A549 (cell line): ENCODE results near the gene MLPH. TPM values are rescaled to one million over a fixed set of nuclear protein-coding genes. Genes with fewer than 3 reads are reported as not detected.

Source experiments
- ATAC-seq, 2 experiments: fragments of 200-7000 bp in 1 of 2; fragments of >200 bp in 1 of 2; cut with Nextera tagmentation in 1 of 2; cut with Tn5 transposase in 1 of 2; 3 replicates each; pipeline versions ENCODE4 v1.8.0 to v1.9.1; 2018 to 2020; ENCODE audit warnings: mild to moderate bottlenecking in 1 of 2, moderate library complexity in 1 of 2
- CTCF ChIA-PET: fragments of 300-600 bp; sonication (Branson Sonifier 250); formaldehyde crosslinking; extraction: SDS; loops from one replicate; lab custom pipeline; 2021; ENCODE audit warnings: antibody characterized with exemption, inconsistent platforms; lab: Yijun Ruan, JAX
- POLR2A ChIA-PET: fragments of 350-600 bp; formaldehyde crosslinking; extraction: SDS; loops from one replicate; lab custom pipeline; 2021; ENCODE audit warnings: antibody characterized with exemption, inconsistent platforms; lab: Yijun Ruan, JAX
- DNase-seq, 2 experiments: peaks; one replicate each; pipeline versions ENCODE4 v3.0.0 to v3.0.0-alpha.2; 2011 to 2016; ENCODE audit warnings: low read depth in 1 of 2, low spot score in 1 of 2
- FAIRE-seq: peaks from 2 replicates; lab custom pipeline; 2011; peaks lifted over from hg19 to GRCh38; lab: Jason Lieb, UNC
- H3K27ac ChIP-seq, 2 experiments: fragments of >200 bp; sonication (Bioruptor Twin); formaldehyde crosslinking; 3 replicates each; pipeline ENCODE4 v1.5.1; 2016 to 2017
- H3K4me1 ChIP-seq: fragments of >200 bp; sonication (Bioruptor Twin); formaldehyde crosslinking; 3 replicates; pipeline ENCODE4 v1.6.1; 2016
- H3K4me2 ChIP-seq: fragments of >200 bp; sonication (Bioruptor Twin); formaldehyde crosslinking; 3 replicates; pipeline ENCODE4 v1.6.1; 2016
- H3K4me3 ChIP-seq: fragments of >200 bp; sonication (Bioruptor Twin); formaldehyde crosslinking; 3 replicates; pipeline ENCODE4 v1.5.1; 2016
- H3K9me3 ChIP-seq: fragments of >200 bp; sonication (Bioruptor Twin); formaldehyde crosslinking; 3 replicates; pipeline ENCODE4 v1.6.1; 2016
- CBX8 ChIP-seq: fragments of 200-600 bp; sonication (generic); IDR thresholded peaks from 2 replicates; pipeline ENCODE4 v1.6.1; 2016
- FOSB ChIP-seq: fragments of 250-450 bp; sonication (Bioruptor Pico); IDR thresholded peaks from 2 replicates; pipeline ENCODE4 v1.5.0; 2020; ENCODE audit warnings: mild to moderate bottlenecking, moderate library complexity
- FOSL2 ChIP-seq, 2 experiments: fragments of 450-650 bp in 1 of 2; fragments of >200 bp in 1 of 2; sonication (Bioruptor Twin) in 1 of 2; formaldehyde crosslinking; IDR thresholded peaks; 2 replicates each; pipeline versions ENCODE4 v1.5.0 to v1.6.1; 2016 to 2020; ENCODE audit warnings: mild to moderate bottlenecking in 1 of 2, moderate library complexity in 1 of 2
- HDAC2 ChIP-seq: fragments of 200-600 bp; sonication (generic); IDR thresholded peaks from 2 replicates; pipeline ENCODE4 v1.6.1; 2016
- HMGXB4 ChIP-seq: fragments of 250-450 bp; sonication (Bioruptor Pico); IDR thresholded peaks from 2 replicates; pipeline ENCODE4 v1.5.0; 2021; ENCODE audit warnings: mild to moderate bottlenecking, moderate library complexity, borderline replicate concordance
- POLR2A ChIP-seq: IDR thresholded peaks from 2 replicates; pipeline ENCODE4 v1.6.1; 2012; ENCODE audit warnings: mild to moderate bottlenecking, low read length
- POLR2AphosphoS2 ChIP-seq: conservative IDR thresholded peaks from 2 replicates; pipeline ENCODE4 v1.6.1; 2012; ENCODE audit warnings: low read length, improper control_type of control experiment, inconsistent platforms
- RAD21 ChIP-seq, 2 experiments: fragments of >200 bp in 1 of 2; sonication (Bioruptor Twin) in 1 of 2; formaldehyde crosslinking in 1 of 2; IDR thresholded peaks in 1 of 2; conservative IDR thresholded peaks in 1 of 2; 2 replicates in 1 of 2; 3 replicates in 1 of 2; pipeline ENCODE4 v1.6.1; 2012 to 2018; ENCODE audit warnings: inconsistent platforms in 1 of 2
- RARB ChIP-seq: fragments of 250-450 bp; sonication (Bioruptor Pico); IDR thresholded peaks from 2 replicates; pipeline ENCODE4 v1.8.0; 2021; ENCODE audit warnings: mild to moderate bottlenecking, moderate library complexity
- RFX5 ChIP-seq: fragments of 450-650 bp; IDR thresholded peaks from 2 replicates; pipeline ENCODE4 v1.7.1; 2014; ENCODE audit warnings: antibody characterized with exemption, mild to moderate bottlenecking, moderate library complexity
- SREBF2 ChIP-seq: fragments of 450-650 bp; IDR thresholded peaks from 2 replicates; pipeline ENCODE4 v1.6.1; 2014; ENCODE audit warnings: mild to moderate bottlenecking, moderate library complexity
- USF2 ChIP-seq: fragments of 450-650 bp; IDR thresholded peaks from 2 replicates; pipeline ENCODE4 v1.6.1; 2014; ENCODE audit warnings: antibody characterized with exemption
- ZFP36 ChIP-seq: fragments of 450-650 bp; IDR thresholded peaks from 2 replicates; pipeline ENCODE4 v1.6.1; 2014; ENCODE audit warnings: borderline replicate concordance; ENCODE audit not compliant: partially characterized antibody
- WGBS: methylation state at CpG from one replicate; pipeline ENCODE4 v1.1.6; 2017; ENCODE audit errors: missing lambda C conversion rate; 5-methylcytosine and 5-hydroxymethylcytosine counted together
- polyA plus RNA-seq, 4 experiments: library from polyadenylated mRNA; depleted of rRNA in 3 of 4; stranded (reverse); fragments of >200 nt; fragmentation: RNase III in 1 of 4; extraction: RNeasy Plus Mini Kit Qiagen cat#74134 plus additional on column Dnase treatment in 1 of 4; gene quantifications; 2 replicates in 3 of 4; 3 replicates in 1 of 4; pipeline ENCODE4 v1.2.3, GENCODE V29; 2011 to 2017

MLPH gene
- polyA plus RNA-seq, 2 of the 4 experiments (the other 2 are of a cell fraction) = 218 to 350 TPM

DNA sequence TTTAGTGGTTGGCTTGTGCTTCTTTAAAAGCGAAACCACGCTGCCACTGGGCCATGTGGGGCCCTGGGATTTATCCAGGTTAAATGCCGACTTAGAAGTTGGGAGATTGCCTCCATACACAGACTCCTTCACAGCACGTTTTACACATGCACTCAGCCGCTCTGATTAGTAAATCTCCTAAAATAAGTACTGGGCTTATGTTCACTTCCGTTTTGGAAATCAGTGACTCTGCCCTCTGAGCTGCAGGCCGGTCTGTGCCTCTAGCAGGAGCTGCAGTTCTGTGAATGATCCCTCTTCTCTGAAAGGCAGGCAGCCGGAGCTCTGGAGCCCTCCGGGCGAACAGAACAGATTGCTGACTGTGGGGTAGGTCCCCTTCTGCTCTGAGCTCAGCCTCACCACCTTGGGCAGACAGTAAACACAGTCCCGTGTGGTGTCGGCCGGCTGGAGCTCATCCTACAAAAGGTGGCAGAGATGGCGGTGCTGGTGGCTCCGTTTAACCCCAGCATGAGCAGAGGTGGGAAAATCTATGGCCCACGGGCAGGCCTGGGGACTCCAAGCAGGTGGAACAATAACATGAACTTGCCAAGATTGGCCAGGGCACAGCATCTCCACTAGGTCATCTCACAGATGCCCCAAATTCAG lies 113.3 kb downstream of the MLPH start (continued):
- no peak for TF ChIP-seq HMGXB4 (CRISPR knock-in tag)

- CTCF ChIA-PET = interaction anchor here (1.3 to 4.4 kb wide), 5 partner anchors 29 to 480 kb away, joined by 3 to 19 read pairs (median 5); no protein-coding TSS in a partner anchor
- FAIRE-seq (no peak), ATAC-seq (peak in 1 of 2 experiments; percentile 41; a peak in 3 of 6 replicates)
Observed at GRCh38 chr2:237601453-237602116, 114.5 kb downstream of the MLPH start.

DNA sequence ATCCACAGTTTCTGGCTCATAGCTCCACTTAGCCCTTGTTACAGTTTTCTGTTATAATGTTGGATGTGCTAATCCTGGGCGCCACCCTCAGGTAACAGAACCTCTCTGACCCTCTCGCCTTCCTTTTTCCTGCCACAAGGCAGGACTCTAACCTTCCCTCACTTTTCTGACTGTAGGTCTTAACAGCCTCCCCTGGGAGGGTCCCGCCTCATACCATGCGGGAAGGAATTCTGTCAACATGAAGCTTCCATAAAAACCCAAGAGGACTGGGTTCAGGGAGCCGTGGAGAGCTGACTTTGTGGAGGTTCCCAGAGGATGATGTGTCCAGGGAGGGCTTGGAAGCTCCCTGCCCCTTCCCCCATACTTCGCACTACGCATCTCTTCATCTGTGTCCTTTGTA lies 115.4 kb downstream of the MLPH start:
- FAIRE-seq (no peak), DNase-seq (no peak), ATAC-seq (no peak)
- Histone ChIP-seq H3K4me1 (no peaks in the 10 kb centered on the region), H3K9me3 (no peaks in the 10 kb centered on the region), H3K4me2 (no peak overlapping the region), H3K27ac (no peak overlapping the region), H3K4me3 (no peak overlapping the region)
- POLR2A ChIA-PET = no interaction called here
- 83% methylated on average over 7 of the region's 7 CpGs for WGBS
- TF ChIP-seq HDAC2 (no peak), POLR2A (no peak), RAD21 (conservative IDR thresholded peaks at IDR 0.05 in 1 of 2, IDR thresholded peaks at IDR 0.05 in 1 of 2) (0 out of 5 replicates have a peak, but pooled peaks of 1 of the 2 experiments have one; percentile 6)
- CTCF ChIA-PET = interaction anchor here (0.9 to 4.4 kb wide), 4 partner anchors 30 to 481 kb away, joined by 3 to 19 read pairs (median 4); no protein-coding TSS in a partner anchor

More at GRCh38 chr2:237601453-237602116, 114.5 kb downstream of the MLPH start:
- no peak overlapping the region for H3K27ac ChIP-seq
- no peak for DNase-seq
- H3K4me1 ChIP-seq = no peaks in the 10 kb centered on the region
- POLR2A ChIA-PET = no interaction called here
- WGBS = 80% methylated on average over 14 of the region's 14 CpGs
- TF ChIP-seq CBX8 (no peak), FOSB (CRISPR knock-in tag) (no peak), SREBF2 (no peak), RARB (no peak)
- H3K4me3 ChIP-seq = no peak overlapping the region
- H3K9me3 ChIP-seq = no peaks in the 10 kb centered on the region
- H3K4me2 ChIP-seq = no peak overlapping the region

- no peak for ATAC-seq
- WGBS = 80% methylated on average over 13 of the region's 13 CpGs
- no peak overlapping the region for H3K4me2 ChIP-seq
- ChIA-PET POLR2A (no interaction called here), CTCF (interaction anchor here (0.9 to 4.4 kb wide), 2 partner anchors 31 to 35 kb away, joined by 3 to 19 read pairs; no protein-coding TSS in a partner anchor)
- H3K4me3 ChIP-seq = no peak overlapping the region
- H3K9me3 ChIP-seq = no peaks in the 10 kb centered on the region
- TF ChIP-seq FOSL2 (IDR thresholded peaks at IDR 0.05) (no peak), FOSL2 (CRISPR knock-in tag; IDR thresholded peaks at IDR 0.05) (no peak), POLR2AphosphoS2 (no peak), USF2 (no peak), RARB (no peak), ZFP36 (no peak), RFX5 (no peak)
- no peak for FAIRE-seq
- H3K27ac ChIP-seq = no peak overlapping the region
- no peak for DNase-seq
- no peaks in the 10 kb centered on the region for H3K4me1 ChIP-seq
Observed at GRCh38 chr2:237603049-237603717, 116.1 kb downstream of the MLPH start.
